IMR-90 (cell line): ENCODE measurements around the gene FUCA2. TPM values are rescaled to one million over a fixed set of nuclear protein-coding genes. Genes with fewer than 3 reads are reported as not detected.

Experiments
- ATAC-seq: fragments of 200-7000 bp; cut with Tn5 transposase; 2 replicates; pipeline ENCODE4 v1.9.1; 2020; ENCODE audit warnings: low read depth, mild to moderate bottlenecking, moderate library complexity
- BruUV-seq: library from RNA; stranded (reverse); fragments of 400-500 nt; replicated peaks from 2 replicates; lab custom pipeline; 2021; lab: Mats Ljungman, UMichigan
- CTCF ChIA-PET: fragments of 300-600 bp; formaldehyde crosslinking; extraction: SDS; loops from one replicate; lab custom pipeline; 2021; ENCODE audit warnings: antibody characterized with exemption; lab: Yijun Ruan, JAX
- POLR2A ChIA-PET: fragments of 300-600 bp; sonication (Branson Sonifier 250); formaldehyde crosslinking; loops from one replicate; lab custom pipeline; 2022; ENCODE audit warnings: antibody characterized with exemption; ENCODE audit not compliant: unreplicated experiment; lab: Charles Lee
- DNase-seq: peaks from one replicate; pipeline ENCODE4 v3.0.0; 2013
- H2AFZ ChIP-seq: replicated peaks from 2 replicates; pipeline ENCODE3; 2013; ENCODE audit warnings: low read length, mild to moderate bottlenecking; ENCODE audit not compliant: poor library complexity
- H2AK5ac ChIP-seq: 2 replicates; pipeline ENCODE4 v1.6.1; 2013; ENCODE audit warnings: low read depth, low read length, inconsistent platforms
- H2AK9ac ChIP-seq: replicated peaks from 2 replicates; pipeline ENCODE3; 2013; ENCODE audit warnings: mild to moderate bottlenecking, low read depth, low read length, moderate library complexity; ENCODE audit not compliant: poor library complexity
- H2BK120ac ChIP-seq: 2 replicates; pipeline ENCODE4 v1.6.1; 2013; ENCODE audit warnings: low read depth, low read length, inconsistent platforms
- H2BK15ac ChIP-seq: 3 replicates; pipeline ENCODE4 v1.6.1; 2013; ENCODE audit warnings: low read depth, low read length, inconsistent platforms
- H2BK20ac ChIP-seq: 2 replicates; pipeline ENCODE4 v1.6.1; 2013; ENCODE audit warnings: low read depth, mild to moderate bottlenecking, inconsistent platforms, low read length, moderate library complexity
- H2BK5ac ChIP-seq: 2 replicates; pipeline ENCODE4 v1.6.1; 2013; ENCODE audit warnings: mild to moderate bottlenecking, low read depth, low read length, inconsistent platforms; ENCODE audit not compliant: poor library complexity, severe bottlenecking
- H3K14ac ChIP-seq: replicated peaks from 2 replicates; pipeline ENCODE4 v1.6.1; 2013; ENCODE audit warnings: low read depth, low read length, inconsistent platforms
- H3K18ac ChIP-seq: 2 replicates; pipeline ENCODE4 v1.6.1; 2013; ENCODE audit warnings: low read depth, low read length, control low read depth
- H3K23ac ChIP-seq: 2 replicates; pipeline ENCODE4 v1.6.1; 2013; ENCODE audit warnings: low read depth, low read length, inconsistent platforms
- H3K27ac ChIP-seq: 2 replicates; pipeline ENCODE4 v1.5.1; 2013; ENCODE audit warnings: mild to moderate bottlenecking, control low read depth, low read length; ENCODE audit not compliant: insufficient read depth
- H3K27me3 ChIP-seq: 2 replicates; pipeline ENCODE4 v1.6.1; 2013; ENCODE audit warnings: low read length; ENCODE audit not compliant: control insufficient read depth, insufficient read depth
- H3K36me3 ChIP-seq: 2 replicates; pipeline ENCODE4 v1.6.1; 2013; ENCODE audit warnings: low read length, mixed read lengths; ENCODE audit not compliant: control insufficient read depth, insufficient read depth
- H3K4ac ChIP-seq: 2 replicates; pipeline ENCODE4 v1.6.1; 2013; ENCODE audit warnings: low read depth, low read length, inconsistent platforms
- H3K4me1 ChIP-seq: 2 replicates; pipeline ENCODE4 v1.6.1; 2013; ENCODE audit warnings: low read length, mixed read lengths; ENCODE audit not compliant: control insufficient read depth, insufficient read depth
- H3K4me2 ChIP-seq: 2 replicates; pipeline ENCODE4 v1.6.1; 2013; ENCODE audit warnings: low read depth, mild to moderate bottlenecking, control low read depth, low read length, moderate library complexity
- H3K4me3 ChIP-seq: 2 replicates; pipeline ENCODE4 v1.5.1; 2013; ENCODE audit warnings: low read depth, mild to moderate bottlenecking, control low read depth, low read length, moderate library complexity; ENCODE audit not compliant: insufficient read depth
- H3K56ac ChIP-seq: 2 replicates; pipeline ENCODE4 v1.6.1; 2013; ENCODE audit warnings: low read length, inconsistent platforms; ENCODE audit not compliant: insufficient read depth; ENCODE audit errors: extremely low read depth
- H3K79me1 ChIP-seq, 2 experiments: 2 replicates each; pipeline ENCODE4 v1.6.1; 2013; ENCODE audit warnings: low read length in 2 of 2, inconsistent platforms in 1 of 2, low read depth in 1 of 2
- H3K9ac ChIP-seq: 2 replicates; pipeline ENCODE4 v1.6.1; 2013; ENCODE audit warnings: low read depth, low read length, control low read depth
- H3K9me1 ChIP-seq: 2 replicates; pipeline ENCODE4 v1.6.1; 2013; ENCODE audit warnings: low read length, inconsistent platforms; ENCODE audit not compliant: insufficient read depth
- H3K9me3 ChIP-seq: 2 replicates; pipeline ENCODE4 v1.6.1; 2013; ENCODE audit warnings: low read length; ENCODE audit not compliant: control insufficient read depth, insufficient read depth
- H4K20me1 ChIP-seq: 2 replicates; pipeline ENCODE4 v1.6.1; 2013; ENCODE audit warnings: low read length, inconsistent platforms; ENCODE audit not compliant: insufficient read depth
- H4K5ac ChIP-seq: 2 replicates; pipeline ENCODE4 v1.6.1; 2013; ENCODE audit warnings: mild to moderate bottlenecking, low read depth, low read length, control low read depth
- H4K8ac ChIP-seq, 2 experiments: 2 replicates each; pipeline ENCODE4 v1.6.1; 2013; ENCODE audit warnings: low read depth in 2 of 2, low read length in 2 of 2, control low read depth in 1 of 2, inconsistent platforms in 1 of 2
- H4K91ac ChIP-seq: 2 replicates; pipeline ENCODE4 v1.6.1; 2013; ENCODE audit warnings: low read depth, low read length, inconsistent platforms; ENCODE audit not compliant: insufficient read depth
- CHD1 ChIP-seq: IDR thresholded peaks from 2 replicates; pipeline ENCODE4 v1.6.1; 2012; ENCODE audit warnings: low read depth, low read length, improper control_type of control experiment
- CTCF ChIP-seq: conservative IDR thresholded peaks from 2 replicates; pipeline ENCODE4 v1.5.1; 2012; ENCODE audit warnings: mild to moderate bottlenecking, low read depth, low read length, improper control_type of control experiment
- ELK1 ChIP-seq: fragments of 150-350 bp; IDR thresholded peaks from 2 replicates; pipeline ENCODE4 v1.6.1; 2016; ENCODE audit warnings: low read depth, mild to moderate bottlenecking, low read length, moderate library complexity, borderline replicate concordance
- FOS ChIP-seq: fragments of 150-350 bp; IDR thresholded peaks from 2 replicates; pipeline ENCODE4 v1.6.1; 2016; ENCODE audit warnings: low read depth, low read length
- MAFK ChIP-seq: IDR thresholded peaks from 2 replicates; pipeline ENCODE4 v1.6.1; 2012; ENCODE audit warnings: low read depth, low read length, improper control_type of control experiment
- NFE2L2 ChIP-seq: fragments of 150-350 bp; IDR thresholded peaks from 2 replicates; pipeline ENCODE4 v1.6.1; 2016; ENCODE audit warnings: low read depth, mild to moderate bottlenecking, low read length
- POLR2A ChIP-seq: IDR thresholded peaks from 2 replicates; pipeline ENCODE4 v1.6.1; 2012; ENCODE audit warnings: mild to moderate bottlenecking, low read depth, low read length
- RAD21 ChIP-seq: IDR thresholded peaks from 2 replicates; pipeline ENCODE4 v1.6.1; 2012; ENCODE audit warnings: low read length, improper control_type of control experiment
- RCOR1 ChIP-seq: IDR thresholded peaks from 2 replicates; pipeline ENCODE4 v1.6.1; 2012; ENCODE audit warnings: mild to moderate bottlenecking, low read length, improper control_type of control experiment; ENCODE audit not compliant: insufficient replicate concordance
- USF2 ChIP-seq: fragments of 150-350 bp; IDR thresholded peaks from 2 replicates; pipeline ENCODE4 v1.6.1; 2017; ENCODE audit warnings: mild to moderate bottlenecking, antibody characterized with exemption, low read length, low read depth
- WGBS, 2 experiments: methylation state at CpG; one replicate each; pipeline versions ENCODE4 v1.1.5 to v1.1.7; 2013; ENCODE audit warnings: missing lambda C conversion rate in 2 of 2; ENCODE audit not compliant: insufficient read length in 1 of 2; ENCODE audit errors: extremely low coverage in 2 of 2; 5-methylcytosine and 5-hydroxymethylcytosine counted together
- dilution Hi-C: fragments of 300-500 bp; cut with HindIII; formaldehyde crosslinking; loops from one replicate; pipeline ENCODE4 v1.14.3; 2018; ENCODE audit warnings: low sequenced_read_pairs; ENCODE audit not compliant: unreplicated experiment
- in situ Hi-C: fragments of 300-500 bp; cut with MboI; formaldehyde crosslinking; loops from 3 replicates; pipeline ENCODE4 v1.14.3; 2019; ENCODE audit warnings: low sequenced_read_pairs, inconsistent platforms, mixed read lengths
- intact Hi-C: fragments of 100-400 bp; cut with micrococcal nuclease; formaldehyde crosslinking; loops from 2 replicates; pipeline ENCODE4 v1.10.0; 2022
- polyA plus RNA-seq, 3 experiments: library from polyadenylated mRNA; depleted of rRNA; stranded (reverse); fragments of >200 nt; gene quantifications; 2 replicates each; pipeline ENCODE4 v1.2.3, GENCODE V29; 2012; ENCODE audit warnings: low replicate concordance in 1 of 3
- total RNA-seq: library from RNA; depleted of rRNA; stranded (reverse); fragments of >200 nt; gene quantifications from 2 replicates; pipeline ENCODE4 v1.2.3, GENCODE V29; 2012

The FUCA2 gene
- total and polyA plus RNA-seq, 2 of the 4 experiments (the other 2 are of a cell fraction): 44.1 to 47.4 TPM

GRCh38 chr6:143505111-143505510 lies 6.4 kb downstream of the FUCA2 start:
- intact Hi-C loops (no loop called here), in situ Hi-C loops (no loop called here), dilution Hi-C loops (no loop called here)
- no peak for ATAC-seq
- no peak overlapping the region for H3K4ac ChIP-seq
- no peak overlapping the region for H3K18ac ChIP-seq
- no peak overlapping the region for H3K9ac ChIP-seq
- H2AFZ ChIP-seq: no peak overlapping the region
- no peak overlapping the region for H3K4me2 ChIP-seq
- H3K56ac ChIP-seq: no peak overlapping the region
- H4K20me1 ChIP-seq: no peaks in the 10 kb centered on the region
- H2BK5ac ChIP-seq: no peak overlapping the region
- TF ChIP-seq ELK1: no peak
- no peak for TF ChIP-seq MAFK
- TF ChIP-seq RCOR1: no peak
- no peak for TF ChIP-seq CHD1
- no peak for TF ChIP-seq NFE2L2
- TF ChIP-seq CTCF: no peak
- no peak for TF ChIP-seq RAD21
- TF ChIP-seq FOS: no peak
- no peak for TF ChIP-seq USF2
- TF ChIP-seq POLR2A: no peak
- H2BK15ac ChIP-seq: no peak overlapping the region
- no peak overlapping the region for H2BK20ac ChIP-seq
- peaks cover 19% of the 10 kb centered on the region for H3K36me3 ChIP-seq
- no peak overlapping the region for H3K27ac ChIP-seq
- H3K9me3 ChIP-seq: no peaks in the 10 kb centered on the region
- peaks cover 5% of the 10 kb centered on the region for H3K4me1 ChIP-seq
- H4K8ac ChIP-seq: no peak overlapping the region
- no TSS peak for BruUV-seq
- H4K5ac ChIP-seq: no peak overlapping the region
- no peak for DNase-seq
- no peak overlapping the region for H2AK5ac ChIP-seq
- H3K27me3 ChIP-seq: no peaks in the 10 kb centered on the region
- ChIA-PET POLR2A (no interaction called here), CTCF (interaction anchor here (0.6 kb wide), 2 partner anchors 159 to 1984 kb away, joined by 3 to 8 read pairs; no protein-coding TSS in a partner anchor)
- peaks cover 10% of the 10 kb centered on the region; the same call in 1 of the 2 replicates for H3K9me1 ChIP-seq
- no CpG with 5 or more reads among the region's 5 CpGs for WGBS, 2 experiments
- H3K23ac ChIP-seq: no peak overlapping the region
- no peak overlapping the region for H2AK9ac ChIP-seq
- H3K4me3 ChIP-seq: no peak overlapping the region
- H2BK120ac ChIP-seq: no peak overlapping the region
- H4K91ac ChIP-seq: no peak overlapping the region
- H3K14ac ChIP-seq: no peak overlapping the region
- peaks cover 26 to 45% of the 10 kb centered on the region in 2 experiments for H3K79me1 ChIP-seq
